Spleen (tissue), 7 donors: Measurements from ENCODE around the gene ANKRD12.

Experiments
- CTCF ChIP-seq, 11 experiments: fragments of 200-600 bp in 7 of 11; fragments of 450-650 bp in 4 of 11; sonication (generic) in 4 of 11; IDR thresholded peaks in 8 of 11; conservative IDR thresholded peaks in 3 of 11; 1 replicate in 7 of 11; 2 replicates in 4 of 11; pipeline versions ENCODE4 v1.4.0 to v1.8.0; 2016 to 2021; ENCODE audit warnings: antibody characterized with exemption in 11 of 11, inconsistent platforms in 4 of 11, mild to moderate bottlenecking in 1 of 11
- POLR2A ChIP-seq, 3 donors: fragments of 450-650 bp; IDR thresholded peaks; one replicate each; pipeline ENCODE4 v1.5.1; 2017; ENCODE audit warnings: antibody characterized with exemption in 3 of 3, mild to moderate bottlenecking in 1 of 3
- POLR2AphosphoS5 ChIP-seq, 3 donors: sonication (generic); formaldehyde crosslinking; IDR thresholded peaks; one replicate each; pipeline ENCODE4 v1.5.1; 2017; ENCODE audit warnings: antibody characterized with exemption in 3 of 3
- donor health status: DM: no; HTN: no; CAD: no; lungs with moderate emphysema.
- donor health status: DM: no; HTN: no; CAD: no.
- donor health status: DM: no; HTN: no; CAD: no.

- TF ChIP-seq CTCF (IDR thresholded peaks at IDR 0.05 in 8 of 11, conservative IDR thresholded peaks at IDR 0.05 in 3 of 11) (no peak), POLR2A (IDR thresholded peaks at IDR 0.05) (no peak), POLR2AphosphoS5 (IDR thresholded peaks at IDR 0.05) (no peak)
Measured at GRCh38 chr18:9097349-9097748, 39.2 kb upstream of the ANKRD12 start.
